ENCODE measurements around the gene HINT1. TPM values are rescaled to one million over a fixed set of nuclear protein-coding genes. Genes with fewer than 3 reads are reported as not detected.

HINT1 gene
- total and polyA plus RNA-seq, 2 of the 4 experiments (the other 2 are of a cell fraction): 179 to 352 TPM

- Histone ChIP-seq H3K56ac (ENCODE audit: extremely low read depth, insufficient read depth, low read length) (no peak overlapping the region), H2AK5ac (ENCODE audit: low read depth, low read length) (no peak overlapping the region), H2AK9ac (replicated peaks; ENCODE audit: low read depth, low read length, poor library complexity) (no peak overlapping the region), H2BK15ac (ENCODE audit: low read depth, low read length) (no peak overlapping the region), H3K36me3 (ENCODE audit: control insufficient read depth, insufficient read depth, low read length) (no peaks in the 10 kb centered on the region), H2BK120ac (ENCODE audit: low read depth, low read length) (no peak overlapping the region), H3K18ac (ENCODE audit: low read depth, low read length) (no peak overlapping the region), H3K9me1 (ENCODE audit: insufficient read depth, low read length) (no peaks in the 10 kb centered on the region), H3K4me2 (ENCODE audit: low read depth, low read length) (no peak overlapping the region), H2AFZ (replicated peaks; ENCODE audit: low read length, poor library complexity) (no peak overlapping the region), H4K20me1 (ENCODE audit: insufficient read depth, low read length) (no peaks in the 10 kb centered on the region), H3K4me1 (ENCODE audit: control insufficient read depth, insufficient read depth, low read length) (no peaks in the 10 kb centered on the region), H3K4ac (ENCODE audit: low read depth, low read length) (no peak overlapping the region), H3K79me1 (ENCODE audit: low read depth in 1 of 2, low read length in 2 of 2) (no peaks in the 10 kb centered on the region), H3K14ac (replicated peaks; ENCODE audit: low read depth, low read length) (no peak overlapping the region), H3K9me3 (ENCODE audit: control insufficient read depth, insufficient read depth, low read length) (no peaks in the 10 kb centered on the region), H4K91ac (ENCODE audit: insufficient read depth, low read depth, low read length) (no peak overlapping the region), H2BK20ac (ENCODE audit: low read depth, low read length) (no peak overlapping the region), H3K23ac (ENCODE audit: low read depth, low read length) (no peak overlapping the region), H3K9ac (ENCODE audit: low read depth, low read length) (no peak overlapping the region), H2BK5ac (ENCODE audit: low read depth, low read length, poor library complexity, severe bottlenecking) (no peak overlapping the region), H3K4me3 (ENCODE audit: insufficient read depth, low read depth, low read length) (no peak overlapping the region), H4K8ac (ENCODE audit: low read depth in 2 of 2, low read length in 2 of 2) (no peak overlapping the region), H4K5ac (ENCODE audit: low read depth, low read length) (no peak overlapping the region), H3K27me3 (ENCODE audit: control insufficient read depth, insufficient read depth, low read length) (no peaks in the 10 kb centered on the region), H3K27ac (ENCODE audit: insufficient read depth, low read length) (no peak overlapping the region)
- no peak for DNase-seq
- in situ Hi-C loops (cut with MboI; ENCODE audit: low sequenced_read_pairs): no loop called here
- dilution Hi-C loops (cut with HindIII; ENCODE audit: low sequenced_read_pairs, unreplicated experiment): no loop called here
- TF ChIP-seq RFX5 (IDR thresholded peaks at IDR 0.05; ENCODE audit: low read depth, low read length): no peak
- no peak for TF ChIP-seq CEBPB (IDR thresholded peaks at IDR 0.05; ENCODE audit: low read depth, low read length)
- no peak for TF ChIP-seq MXI1 (IDR thresholded peaks at IDR 0.05; ENCODE audit: borderline replicate concordance, low read depth, low read length)
- no peak for TF ChIP-seq RAD21 (IDR thresholded peaks at IDR 0.05; ENCODE audit: low read length)
- TF ChIP-seq BHLHE40 (IDR thresholded peaks at IDR 0.05; ENCODE audit: low read depth, low read length): no peak
- no peak for TF ChIP-seq USF2 (IDR thresholded peaks at IDR 0.05; ENCODE audit: low read depth, low read length)
- TF ChIP-seq ELK1 (IDR thresholded peaks at IDR 0.05; ENCODE audit: borderline replicate concordance, low read depth, low read length): no peak
- TF ChIP-seq NFE2L2 (IDR thresholded peaks at IDR 0.05; ENCODE audit: low read depth, low read length): no peak
- TF ChIP-seq CHD1 (IDR thresholded peaks at IDR 0.05; ENCODE audit: low read depth, low read length): no peak
- TF ChIP-seq FOS (IDR thresholded peaks at IDR 0.05; ENCODE audit: low read depth, low read length): no peak
- no peak for TF ChIP-seq POLR2A (IDR thresholded peaks at IDR 0.05; ENCODE audit: low read depth, low read length)
- no peak for TF ChIP-seq RCOR1 (IDR thresholded peaks at IDR 0.05; ENCODE audit: insufficient replicate concordance, low read length)
- no peak for TF ChIP-seq MAFK (IDR thresholded peaks at IDR 0.05; ENCODE audit: low read depth, low read length)
- TF ChIP-seq MAZ (IDR thresholded peaks at IDR 0.05; ENCODE audit: borderline replicate concordance, low read depth, low read length): no peak
- no peak for TF ChIP-seq CTCF (conservative IDR thresholded peaks at IDR 0.05; ENCODE audit: low read depth, low read length)
- intact Hi-C loops (cut with micrococcal nuclease): no loop called here
- WGBS, 2 experiments (ENCODE audit: extremely low coverage in 2 of 2, insufficient read length in 1 of 2): no CpG with 5 or more reads among the region's 2 CpGs
- POLR2A ChIA-PET (ENCODE audit: unreplicated experiment): no interaction called here
- ATAC-seq (ENCODE audit: low read depth): no peak
- no TSS peak for BruUV-seq (replicated peaks)
- CTCF ChIA-PET: interaction anchor here (1.2 kb wide), 1 partner anchor 10 kb away, joined by 3 read pairs; no protein-coding TSS in a partner anchor
Observed at GRCh38 chr5:131206061-131206460, 41.0 kb upstream of the HINT1 start.
